Endodermal cell (in vitro differentiated cells): ENCODE results near the gene RAB38. TPM values are rescaled to one million over a fixed set of nuclear protein-coding genes. Genes with fewer than 3 reads are reported as not detected.

ENCODE experiments used
- DNase-seq: peaks from one replicate; pipeline ENCODE4 v3.0.0-alpha.2; 2017
- H3K27ac ChIP-seq: 2 replicates; pipeline ENCODE4 v1.5.1; 2013; ENCODE audit warnings: mild to moderate bottlenecking, low read depth, low read length, moderate library complexity
- H3K27me3 ChIP-seq: 2 replicates; pipeline ENCODE4 v1.6.1; 2013; ENCODE audit warnings: mild to moderate bottlenecking, low read length, moderate library complexity; ENCODE audit not compliant: insufficient read depth, control insufficient read depth, poor library complexity, severe bottlenecking
- H3K36me3 ChIP-seq: 2 replicates; pipeline ENCODE4 v1.7.0; 2013; ENCODE audit warnings: mild to moderate bottlenecking, low read length, moderate library complexity; ENCODE audit not compliant: control insufficient read depth, insufficient read depth
- H3K4me1 ChIP-seq: one replicate; pipeline ENCODE4 v1.7.0; 2013; ENCODE audit warnings: low read length; ENCODE audit not compliant: control insufficient read depth, insufficient read depth
- H3K4me3 ChIP-seq: 2 replicates; pipeline ENCODE4 v1.5.1; 2013; ENCODE audit warnings: mild to moderate bottlenecking, low read length, moderate library complexity
- H3K9ac ChIP-seq: 2 replicates; pipeline ENCODE4 v1.6.1; 2013; ENCODE audit warnings: mild to moderate bottlenecking, low read length, moderate library complexity; ENCODE audit not compliant: poor library complexity, severe bottlenecking; ENCODE audit errors: extremely low read depth
- H3K9me3 ChIP-seq: 2 replicates; pipeline ENCODE4 v1.6.1; 2013; ENCODE audit warnings: mild to moderate bottlenecking, low read length, moderate library complexity; ENCODE audit not compliant: control insufficient read depth
- H3K27ac Mint-ChIP-seq: 2 replicates; pipeline ENCODE4 v1.8.0; 2020; ENCODE audit warnings: mixed read lengths
- H3K27me3 Mint-ChIP-seq: 2 replicates; pipeline ENCODE4 v1.8.0; 2021; ENCODE audit warnings: mild to moderate bottlenecking, mixed read lengths; ENCODE audit not compliant: insufficient read depth
- H3K36me3 Mint-ChIP-seq: 2 replicates; pipeline ENCODE4 v1.8.0; 2020; ENCODE audit warnings: low read depth, mixed read lengths
- H3K4me1 Mint-ChIP-seq: 2 replicates; pipeline ENCODE4 v1.8.0; 2020; ENCODE audit warnings: mixed read lengths
- H3K4me3 Mint-ChIP-seq: 2 replicates; pipeline ENCODE4 v1.8.0; 2020; ENCODE audit warnings: mild to moderate bottlenecking, moderate library complexity, mixed read lengths
- H3K9me3 Mint-ChIP-seq: 2 replicates; pipeline ENCODE4 v1.8.0; 2020; ENCODE audit warnings: mild to moderate bottlenecking, mixed read lengths
- WGBS, 2 experiments: methylation state at CpG; one replicate each; pipeline versions ENCODE4 v1.1.5 to v1.1.7; 2013; ENCODE audit warnings: missing lambda C conversion rate in 2 of 2, mixed read lengths in 1 of 2; ENCODE audit not compliant: insufficient coverage in 1 of 2, insufficient read length in 1 of 2; 5-methylcytosine and 5-hydroxymethylcytosine counted together
- total RNA-seq, 2 donors: library from RNA; stranded (reverse); fragmentation: NEBNext Ultra II Directional in 1 of 2; extraction: Animal tissue kit (Norgen Biotek cat#: 25700) in 1 of 2; gene quantifications; 2 replicates in 1 of 2; 3 replicates in 1 of 2; pipeline ENCODE4 v1.2.1, GENCODE V29; 2021
- TF ChIP-seq, protein P1 (sequence below): fragments of 200-600 bp; sonication (generic); conservative IDR thresholded peaks from 2 replicates; pipeline ENCODE4 v1.5.0; 2021; ENCODE audit warnings: antibody characterized with exemption, mild to moderate bottlenecking

RAB38 gene
- total RNA-seq, 2 donors from 2014 or later = 12.3 to 15.0 TPM

GRCh38 chr11:88203604-88204003 lies 28.4 kb upstream of the RAB38 start:
- WGBS, 2 experiments = 92 to 98% methylated on average over 2 of the region's 2 CpGs
- H3K4me1 ChIP-seq = peaks cover 2% of the 10 kb centered on the region
- H3K4me1 Mint-ChIP-seq = no peaks in the 10 kb centered on the region
- no peaks in the 10 kb centered on the region for H3K9me3 ChIP-seq
- H3K27me3 ChIP-seq = no peaks in the 10 kb centered on the region
- H3K9me3 Mint-ChIP-seq = no peaks in the 10 kb centered on the region
- H3K27ac Mint-ChIP-seq = no peak overlapping the region
- H3K9ac ChIP-seq = no peak overlapping the region
- H3K36me3 ChIP-seq = no peaks in the 10 kb centered on the region
- no peak overlapping the region for H3K4me3 Mint-ChIP-seq
- H3K4me3 ChIP-seq = no peak overlapping the region
- DNase-seq = no peak
- H3K27me3 Mint-ChIP-seq = no peaks in the 10 kb centered on the region
- no peak overlapping the region for H3K27ac ChIP-seq
- TF ChIP-seq, protein P1, sequence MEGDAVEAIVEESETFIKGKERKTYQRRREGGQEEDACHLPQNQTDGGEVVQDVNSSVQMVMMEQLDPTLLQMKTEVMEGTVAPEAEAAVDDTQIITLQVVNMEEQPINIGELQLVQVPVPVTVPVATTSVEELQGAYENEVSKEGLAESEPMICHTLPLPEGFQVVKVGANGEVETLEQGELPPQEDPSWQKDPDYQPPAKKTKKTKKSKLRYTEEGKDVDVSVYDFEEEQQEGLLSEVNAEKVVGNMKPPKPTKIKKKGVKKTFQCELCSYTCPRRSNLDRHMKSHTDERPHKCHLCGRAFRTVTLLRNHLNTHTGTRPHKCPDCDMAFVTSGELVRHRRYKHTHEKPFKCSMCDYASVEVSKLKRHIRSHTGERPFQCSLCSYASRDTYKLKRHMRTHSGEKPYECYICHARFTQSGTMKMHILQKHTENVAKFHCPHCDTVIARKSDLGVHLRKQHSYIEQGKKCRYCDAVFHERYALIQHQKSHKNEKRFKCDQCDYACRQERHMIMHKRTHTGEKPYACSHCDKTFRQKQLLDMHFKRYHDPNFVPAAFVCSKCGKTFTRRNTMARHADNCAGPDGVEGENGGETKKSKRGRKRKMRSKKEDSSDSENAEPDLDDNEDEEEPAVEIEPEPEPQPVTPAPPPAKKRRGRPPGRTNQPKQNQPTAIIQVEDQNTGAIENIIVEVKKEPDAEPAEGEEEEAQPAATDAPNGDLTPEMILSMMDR = no peak
- no peaks in the 10 kb centered on the region for H3K36me3 Mint-ChIP-seq

GRCh38 chr11:88202498-88202897 lies 27.3 kb upstream of the RAB38 start:
- Histone ChIP-seq H3K27me3 (no peaks in the 10 kb centered on the region), H3K4me3 (no peak overlapping the region), H3K36me3 (no peaks in the 10 kb centered on the region), H3K27ac (no peak overlapping the region), H3K9me3 (no peaks in the 10 kb centered on the region), H3K4me1 (peaks cover 2% of the 10 kb centered on the region), H3K9ac (no peak overlapping the region)
- no peaks in the 10 kb centered on the region for H3K4me1 Mint-ChIP-seq
- DNase-seq = no peak
- H3K4me3 Mint-ChIP-seq = no peak overlapping the region
- no peaks in the 10 kb centered on the region for H3K36me3 Mint-ChIP-seq
- no peaks in the 10 kb centered on the region for H3K9me3 Mint-ChIP-seq
- TF ChIP-seq, protein P1 = no peak
- H3K27me3 Mint-ChIP-seq = no peaks in the 10 kb centered on the region
- 96% methylated on average over 1 of the region's 1 CpG; no CpG with 5 or more reads in 1 of the 2 experiments for WGBS, 2 experiments
- no peak overlapping the region for H3K27ac Mint-ChIP-seq

- no peaks in the 10 kb centered on the region for H3K36me3 ChIP-seq
- H3K4me1 ChIP-seq = peaks cover 2% of the 10 kb centered on the region
- no peak overlapping the region for H3K4me3 Mint-ChIP-seq
- DNase-seq = no peak
- H3K36me3 Mint-ChIP-seq = no peaks in the 10 kb centered on the region
- no peaks in the 10 kb centered on the region for H3K9me3 ChIP-seq
- H3K4me3 ChIP-seq = no peak overlapping the region
- TF ChIP-seq, protein P1 = no peak
- H3K27ac ChIP-seq = no peak overlapping the region
- no peak overlapping the region for H3K9ac ChIP-seq
- peaks cover 9% of the 10 kb centered on the region for H3K9me3 Mint-ChIP-seq
- no peaks in the 10 kb centered on the region for H3K27me3 Mint-ChIP-seq
- no peak overlapping the region for H3K27ac Mint-ChIP-seq
- no peaks in the 10 kb centered on the region for H3K27me3 ChIP-seq
- H3K4me1 Mint-ChIP-seq = no peaks in the 10 kb centered on the region
Measured at GRCh38 chr11:88196393-88196792, 21.1 kb upstream of the RAB38 start.
